Measurements from ENCODE around the gene FRMD1. TPM values are rescaled to one million over a fixed set of nuclear protein-coding genes. Genes with fewer than 3 reads are reported as not detected.

The FRMD1 gene
- total RNA-seq, result not detected

DNA sequence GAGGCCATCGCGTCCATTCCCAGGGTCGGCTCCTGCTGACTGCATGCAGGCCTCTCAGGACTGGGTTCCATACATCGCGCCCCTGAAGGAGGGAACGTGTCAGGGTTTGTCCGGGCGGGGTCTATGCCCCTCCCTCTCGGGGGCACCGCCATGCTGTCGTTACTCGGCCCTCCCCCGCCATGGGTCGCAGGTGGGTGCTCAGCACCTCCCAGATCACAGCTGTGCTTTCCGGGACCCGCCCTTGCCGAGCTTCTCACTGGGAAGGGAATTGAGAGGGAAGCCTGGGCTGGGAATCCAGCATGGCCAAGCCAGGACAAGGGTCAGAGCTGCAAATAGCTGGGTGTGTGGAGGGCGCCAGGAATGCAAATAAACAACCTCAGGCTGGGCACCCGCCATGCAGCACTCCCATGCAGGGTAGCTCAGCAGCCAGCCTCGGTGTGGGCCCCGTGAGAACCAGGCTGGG, at the start of gene FRMD1:
Gene FRMD1 (minus strand): TSS at position 270 of the 463 bp plus-strand sequence. CDS start 118 bp downstream, at position 152.
- POLR2A ChIA-PET, result no interaction called here
- CTCF ChIA-PET, result interaction anchor here (0.7 kb wide), 1 partner anchor 60 kb away, joined by 4 read pairs; no protein-coding TSS in a partner anchor
- Mint-ChIP-seq H3K4me3 (no peak within 1 kb of the TSS), H3K4me1 (no peaks in the 10 kb centered on the region), H3K36me3 (ENCODE audit: low read depth) (no peaks in the 10 kb centered on the region), H3K9me3 (no peaks in the 10 kb centered on the region), H3K27me3 (no peaks in the 10 kb centered on the region), H3K27ac (no peak within 1 kb of the TSS)
- DNase-seq, result no peak

DNA sequence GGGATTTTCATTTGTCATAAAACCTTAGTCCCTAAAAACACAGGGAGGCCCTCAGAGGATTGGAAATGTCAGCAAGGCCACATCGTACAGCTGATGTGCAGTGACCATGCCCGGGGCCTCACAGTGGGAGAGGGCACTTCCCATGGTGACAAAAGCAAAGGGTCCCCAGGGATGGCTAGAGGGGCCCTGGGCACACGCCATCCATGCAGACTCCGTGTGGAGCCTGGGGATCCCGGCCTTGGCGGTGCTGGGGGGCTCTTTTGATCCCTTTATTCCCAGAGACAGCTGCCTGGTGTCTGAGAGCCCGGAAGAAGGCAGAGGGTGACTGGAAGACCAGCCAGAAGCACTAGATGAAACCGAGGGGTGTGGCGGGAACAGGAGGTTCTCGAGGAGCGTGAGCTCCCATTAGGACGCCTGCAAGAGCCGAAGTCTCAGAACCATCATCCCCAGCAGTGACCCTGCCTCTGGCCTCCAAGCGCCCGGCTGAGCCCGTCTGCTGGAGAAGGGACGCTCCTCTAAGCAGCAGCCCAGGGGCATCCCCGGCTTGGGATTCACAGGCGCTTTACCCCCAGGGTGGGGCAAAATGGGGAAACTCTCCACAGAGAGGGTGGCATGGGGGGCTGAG, 49.1 kb upstream of the FRMD1 start:
- H3K9me3 Mint-ChIP-seq, result peaks cover under 1% of the 10 kb centered on the region
- no peak overlapping the region for H3K4me3 Mint-ChIP-seq
- CTCF ChIA-PET, result no interaction called here
- DNase-seq, result no peak
- no peaks in the 10 kb centered on the region for H3K4me1 Mint-ChIP-seq
- POLR2A ChIA-PET, result no interaction called here
- H3K27ac Mint-ChIP-seq, result no peak overlapping the region
- H3K27me3 Mint-ChIP-seq, result peaks cover under 1% of the 10 kb centered on the region
- no peaks in the 10 kb centered on the region for H3K36me3 Mint-ChIP-seq (ENCODE audit: low read depth)

DNA sequence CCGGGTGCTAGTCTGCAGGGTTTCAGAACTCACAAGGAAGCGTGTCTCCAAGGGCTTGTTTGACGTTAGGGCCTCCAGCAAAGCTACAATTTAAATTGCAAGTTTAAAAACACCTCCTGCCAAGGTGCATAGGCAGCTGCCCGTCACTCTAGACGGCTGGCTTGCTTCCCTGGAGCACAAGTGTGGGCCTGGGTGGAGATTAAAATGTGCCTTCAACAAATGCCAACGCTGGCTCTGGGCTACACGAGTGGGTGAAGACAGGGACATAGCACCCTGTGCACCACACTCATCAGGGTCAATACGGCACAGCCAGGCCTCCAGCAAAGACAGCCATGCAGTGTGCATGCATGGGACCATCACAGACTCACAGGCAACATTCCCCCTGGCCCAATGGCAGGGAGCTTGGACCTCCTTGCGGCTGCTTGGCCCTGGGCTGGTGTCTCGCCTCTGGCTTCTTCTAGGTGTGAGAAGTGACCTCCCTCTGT, 48.4 kb upstream of the FRMD1 start:
- Mint-ChIP-seq H3K36me3 (ENCODE audit: low read depth) (no peaks in the 10 kb centered on the region), H3K4me1 (no peaks in the 10 kb centered on the region), H3K9me3 (peaks cover 5% of the 10 kb centered on the region), H3K27me3 (no peaks in the 10 kb centered on the region), H3K27ac (no peak overlapping the region), H3K4me3 (no peak overlapping the region)
- ChIA-PET CTCF (no interaction called here), POLR2A (no interaction called here)
- no peak for DNase-seq

DNA sequence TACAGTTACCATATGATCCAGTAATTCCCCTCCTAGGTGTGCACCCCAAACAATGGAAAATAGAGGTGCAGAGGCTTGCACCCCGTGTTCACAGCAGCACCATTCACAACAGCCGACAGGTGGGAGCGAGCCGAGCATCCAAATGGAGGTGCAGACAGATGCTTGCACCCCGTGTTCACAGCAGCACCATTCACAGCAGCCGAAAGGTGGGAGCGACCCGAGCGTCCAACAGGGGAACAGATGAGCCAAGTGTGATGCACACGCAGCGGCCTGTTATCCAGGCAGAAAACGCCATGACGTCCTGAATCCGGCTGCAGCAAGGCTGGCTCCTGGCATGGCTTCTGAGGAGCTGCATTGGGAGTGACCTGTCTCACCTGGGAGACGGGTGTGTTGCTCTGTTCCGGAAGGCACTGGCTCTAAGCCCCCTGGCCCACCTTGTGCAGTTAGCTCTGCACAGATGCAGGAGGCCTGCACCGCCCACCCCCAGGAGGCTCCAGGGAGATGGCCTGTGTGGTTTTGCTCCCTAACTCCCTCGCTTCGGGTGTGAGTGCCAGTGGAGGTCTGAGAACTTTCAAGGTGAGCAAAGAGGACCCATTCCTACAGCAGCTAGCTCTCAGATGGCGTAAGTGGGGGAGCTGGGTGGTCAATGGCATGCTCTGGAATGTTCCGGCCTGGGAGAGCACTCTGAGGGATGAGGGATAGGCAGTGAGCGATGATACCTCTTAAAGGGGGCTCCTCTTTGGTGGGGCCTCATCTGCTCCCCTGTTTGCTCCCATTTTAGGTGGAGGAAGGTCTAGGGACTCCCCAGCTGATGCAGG, 47.8 kb upstream of the FRMD1 start:
- Mint-ChIP-seq H3K27me3 (no peaks in the 10 kb centered on the region), H3K36me3 (ENCODE audit: low read depth) (no peaks in the 10 kb centered on the region), H3K9me3 (peaks cover 5% of the 10 kb centered on the region), H3K27ac (no peak overlapping the region), H3K4me1 (no peaks in the 10 kb centered on the region), H3K4me3 (no peak overlapping the region)
- ChIA-PET POLR2A (no interaction called here), CTCF (no interaction called here)
- no peak for DNase-seq

DNA sequence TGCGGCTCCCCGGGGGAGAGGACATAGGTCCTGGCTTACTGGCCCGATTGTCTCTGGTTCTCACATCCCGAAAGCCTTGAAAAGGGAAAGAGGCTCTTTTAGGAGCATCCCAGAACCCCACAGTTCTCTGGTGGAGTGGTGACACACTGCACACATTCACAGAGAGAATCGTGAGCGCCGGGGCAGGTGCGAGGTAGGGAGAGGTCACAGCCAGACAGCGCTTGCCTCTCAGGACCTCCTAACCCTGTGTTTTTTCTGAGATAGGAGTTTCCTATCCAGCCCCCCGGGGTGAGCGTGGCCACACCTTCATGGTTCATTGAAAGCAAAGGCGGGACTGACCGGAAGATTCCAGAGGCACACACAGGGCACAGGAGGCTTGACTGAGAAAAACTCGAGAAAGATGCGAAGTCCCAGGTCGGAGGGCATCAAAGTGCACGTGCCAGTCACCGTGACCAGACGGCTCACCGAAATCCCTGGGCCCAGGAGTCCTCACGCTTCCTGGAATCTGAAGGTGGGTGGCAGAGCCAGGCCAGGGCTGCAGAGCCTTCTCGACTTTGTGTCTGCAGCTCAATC, 46.5 kb upstream of the FRMD1 start:
- no peak for DNase-seq
- ChIA-PET CTCF (no interaction called here), POLR2A (no interaction called here)
- H3K9me3 Mint-ChIP-seq, result peaks cover 5% of the 10 kb centered on the region
- H3K27ac Mint-ChIP-seq, result no peak overlapping the region
- H3K4me3 Mint-ChIP-seq, result no peak overlapping the region
- no peaks in the 10 kb centered on the region for H3K36me3 Mint-ChIP-seq (ENCODE audit: low read depth)
- no peaks in the 10 kb centered on the region for H3K4me1 Mint-ChIP-seq
- H3K27me3 Mint-ChIP-seq, result no peaks in the 10 kb centered on the region

DNA sequence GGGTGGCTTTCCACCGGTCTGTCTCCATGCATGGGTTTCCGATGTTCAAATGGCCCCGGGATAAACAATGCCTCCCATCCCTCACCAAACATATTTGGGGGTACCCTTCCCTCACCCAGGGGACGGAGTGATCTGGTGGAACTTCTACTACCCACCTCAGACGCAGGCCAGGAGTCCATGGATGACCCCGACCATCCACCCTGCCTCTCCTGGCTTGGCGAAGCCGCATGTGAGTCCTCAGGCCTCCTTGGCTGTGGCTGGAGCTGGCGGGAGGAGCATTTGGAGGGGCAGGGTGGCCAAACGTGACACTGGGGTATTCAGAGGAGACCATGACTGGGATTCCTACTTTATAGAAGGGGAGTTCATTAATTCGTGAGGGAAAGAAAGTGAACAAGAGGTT, 45.9 kb upstream of the FRMD1 start:
- no peak overlapping the region for H3K27ac Mint-ChIP-seq
- no peak overlapping the region for H3K4me3 Mint-ChIP-seq
- no peaks in the 10 kb centered on the region for H3K36me3 Mint-ChIP-seq (ENCODE audit: low read depth)
- no peak for DNase-seq
- peaks cover 5% of the 10 kb centered on the region for H3K9me3 Mint-ChIP-seq
- CTCF ChIA-PET, result no interaction called here
- H3K4me1 Mint-ChIP-seq, result no peaks in the 10 kb centered on the region
- POLR2A ChIA-PET, result interaction anchor here (0.7 kb wide), 1 partner anchor 426 kb away, joined by 7 read pairs; no protein-coding TSS in a partner anchor
- H3K27me3 Mint-ChIP-seq, result no peaks in the 10 kb centered on the region

DNA sequence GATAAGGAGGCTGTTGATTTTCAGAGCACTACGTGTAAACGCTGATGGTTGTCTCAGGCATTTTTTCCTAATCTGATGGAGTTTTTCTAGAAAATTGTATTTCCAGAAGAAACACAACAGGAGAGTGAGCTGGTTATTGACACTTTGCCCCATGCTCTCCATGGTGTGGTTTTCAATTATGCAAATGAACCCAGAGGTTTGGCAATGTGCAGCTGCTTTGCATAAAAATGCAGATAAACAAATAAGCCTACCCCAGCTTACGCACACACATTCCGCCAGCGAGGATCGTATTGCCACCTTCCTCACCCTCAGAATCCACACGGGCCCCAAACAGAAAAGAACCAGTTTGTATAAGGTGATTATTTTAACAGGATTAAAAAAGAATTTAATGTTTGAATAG, 45.1 kb upstream of the FRMD1 start:
- POLR2A ChIA-PET, result no interaction called here
- H3K27me3 Mint-ChIP-seq, result no peaks in the 10 kb centered on the region
- no peak overlapping the region for H3K4me3 Mint-ChIP-seq
- no peaks in the 10 kb centered on the region for H3K4me1 Mint-ChIP-seq
- peaks cover 5% of the 10 kb centered on the region for H3K9me3 Mint-ChIP-seq
- no peak for DNase-seq
- CTCF ChIA-PET, result no interaction called here
- no peaks in the 10 kb centered on the region for H3K36me3 Mint-ChIP-seq (ENCODE audit: low read depth)
- no peak overlapping the region for H3K27ac Mint-ChIP-seq

DNA sequence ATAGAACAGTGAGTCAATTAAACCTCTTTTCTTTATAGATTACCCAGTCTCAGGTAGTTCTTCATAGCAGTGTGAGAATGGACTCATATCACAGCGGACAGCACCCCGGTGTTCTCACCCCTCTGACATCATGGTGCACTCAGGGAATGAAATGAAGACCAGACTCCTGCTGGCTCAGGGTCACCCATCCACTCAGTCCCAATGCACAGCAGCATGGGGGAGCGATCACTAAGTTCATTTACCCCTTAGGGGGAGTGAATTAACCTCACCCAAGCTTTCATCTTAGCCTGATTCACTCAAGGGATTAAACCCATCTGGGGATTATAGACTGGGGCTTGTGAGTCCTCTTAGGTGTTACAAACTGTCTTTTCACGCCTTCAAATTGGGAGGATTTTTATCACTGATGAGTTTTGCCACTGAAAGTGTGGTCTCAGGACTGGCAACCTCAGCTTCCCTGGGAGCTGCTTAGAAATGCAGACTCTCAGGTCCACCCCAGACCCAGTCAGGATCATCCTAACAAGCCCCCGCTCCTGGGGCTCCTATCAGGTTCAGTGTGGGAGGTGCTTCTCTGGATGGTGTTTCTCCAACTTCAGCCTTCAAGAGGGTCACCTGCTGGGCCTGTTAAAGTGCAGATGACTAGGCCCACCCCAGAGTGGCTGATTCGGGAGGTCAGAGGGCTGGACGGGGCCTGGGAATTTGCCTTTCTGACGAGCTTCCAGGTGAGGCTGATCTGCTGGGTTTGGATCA, 44.3 kb upstream of the FRMD1 start:
- CTCF ChIA-PET, result no interaction called here
- H3K27me3 Mint-ChIP-seq, result no peaks in the 10 kb centered on the region

DNA sequence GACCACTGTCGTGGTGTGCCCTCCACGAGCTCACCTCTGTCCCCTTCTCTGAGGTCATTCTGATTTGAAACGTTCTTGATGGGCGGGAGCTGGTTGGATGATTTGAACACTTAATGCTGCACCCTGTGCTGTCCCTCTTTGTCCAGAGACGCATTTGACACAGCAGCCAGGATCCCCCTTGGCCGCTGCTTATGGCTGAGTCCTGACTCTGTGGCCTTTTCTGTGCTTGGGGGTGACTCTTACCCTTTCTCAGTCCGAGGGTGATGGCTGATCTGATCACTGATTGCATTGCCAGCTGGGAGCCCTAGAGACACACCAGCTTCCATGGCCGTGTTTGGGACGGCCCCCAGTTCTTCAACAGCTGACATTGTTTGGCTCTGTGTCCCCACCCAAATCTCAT, 43.5 kb upstream of the FRMD1 start:
- Mint-ChIP-seq H3K27me3 (no peaks in the 10 kb centered on the region), H3K36me3 (ENCODE audit: low read depth) (no peaks in the 10 kb centered on the region), H3K4me3 (no peak overlapping the region), H3K27ac (no peak overlapping the region), H3K9me3 (peaks cover 5% of the 10 kb centered on the region), H3K4me1 (no peaks in the 10 kb centered on the region)
- ChIA-PET POLR2A (no interaction called here), CTCF (no interaction called here)
- DNase-seq, result no peak

More for the DNA sequence above, 44.3 kb upstream of the FRMD1 start:
- Mint-ChIP-seq H3K27ac (no peak overlapping the region), H3K9me3 (peaks cover 5% of the 10 kb centered on the region), H3K36me3 (ENCODE audit: low read depth) (no peaks in the 10 kb centered on the region), H3K4me3 (no peak overlapping the region), H3K4me1 (no peaks in the 10 kb centered on the region)
- no peak for DNase-seq
- POLR2A ChIA-PET, result no interaction called here

DNA sequence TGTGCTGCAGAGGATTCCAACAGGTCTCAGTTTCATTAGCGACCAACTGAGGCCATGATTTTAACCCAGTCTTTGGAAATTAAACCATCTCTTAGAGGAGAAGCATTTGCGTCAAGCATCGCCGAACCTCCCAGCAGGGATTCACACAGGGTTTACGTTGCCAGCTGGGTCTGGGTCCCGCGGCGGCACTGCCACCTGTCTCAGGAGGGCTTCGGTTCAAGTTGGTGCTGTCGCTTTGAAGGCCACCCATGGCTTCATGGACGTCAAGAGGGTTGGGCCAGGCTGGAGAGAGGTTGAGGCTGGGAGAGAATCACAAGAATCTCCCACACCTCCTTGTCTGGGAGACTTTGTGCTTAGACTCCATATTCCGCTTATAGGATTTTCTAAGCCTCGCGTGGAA, 43.0 kb upstream of the FRMD1 start:
- DNase-seq, result no peak
- ChIA-PET POLR2A (no interaction called here), CTCF (interaction anchor here (0.7 kb wide), 1 partner anchor 67 kb away, joined by 4 read pairs; no protein-coding TSS in a partner anchor)
- H3K4me3 Mint-ChIP-seq, result no peak overlapping the region
- no peak overlapping the region for H3K27ac Mint-ChIP-seq
- H3K27me3 Mint-ChIP-seq, result no peaks in the 10 kb centered on the region
- H3K36me3 Mint-ChIP-seq (ENCODE audit: low read depth), result no peaks in the 10 kb centered on the region
- no peaks in the 10 kb centered on the region for H3K4me1 Mint-ChIP-seq
- peaks cover 5% of the 10 kb centered on the region for H3K9me3 Mint-ChIP-seq

DNA sequence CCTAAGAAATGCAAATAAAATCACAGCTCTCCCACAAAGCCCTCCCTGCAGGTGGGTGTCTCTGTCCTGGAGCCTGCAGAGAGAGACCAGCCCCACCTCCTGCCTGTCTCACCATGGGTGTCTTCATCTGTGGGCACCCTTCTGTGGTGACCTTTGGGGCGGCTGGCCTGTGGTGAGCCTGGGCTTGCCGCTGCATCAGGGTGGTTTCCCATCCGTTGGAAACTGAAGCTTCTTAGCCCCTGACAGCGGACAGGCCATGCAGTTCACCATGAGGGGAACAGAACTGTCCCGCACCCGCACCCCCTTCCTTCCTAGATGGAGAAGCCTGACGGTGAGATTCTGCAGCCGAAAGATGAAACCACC, 42.3 kb upstream of the FRMD1 start:
- no peaks in the 10 kb centered on the region for H3K4me1 Mint-ChIP-seq

DNA sequence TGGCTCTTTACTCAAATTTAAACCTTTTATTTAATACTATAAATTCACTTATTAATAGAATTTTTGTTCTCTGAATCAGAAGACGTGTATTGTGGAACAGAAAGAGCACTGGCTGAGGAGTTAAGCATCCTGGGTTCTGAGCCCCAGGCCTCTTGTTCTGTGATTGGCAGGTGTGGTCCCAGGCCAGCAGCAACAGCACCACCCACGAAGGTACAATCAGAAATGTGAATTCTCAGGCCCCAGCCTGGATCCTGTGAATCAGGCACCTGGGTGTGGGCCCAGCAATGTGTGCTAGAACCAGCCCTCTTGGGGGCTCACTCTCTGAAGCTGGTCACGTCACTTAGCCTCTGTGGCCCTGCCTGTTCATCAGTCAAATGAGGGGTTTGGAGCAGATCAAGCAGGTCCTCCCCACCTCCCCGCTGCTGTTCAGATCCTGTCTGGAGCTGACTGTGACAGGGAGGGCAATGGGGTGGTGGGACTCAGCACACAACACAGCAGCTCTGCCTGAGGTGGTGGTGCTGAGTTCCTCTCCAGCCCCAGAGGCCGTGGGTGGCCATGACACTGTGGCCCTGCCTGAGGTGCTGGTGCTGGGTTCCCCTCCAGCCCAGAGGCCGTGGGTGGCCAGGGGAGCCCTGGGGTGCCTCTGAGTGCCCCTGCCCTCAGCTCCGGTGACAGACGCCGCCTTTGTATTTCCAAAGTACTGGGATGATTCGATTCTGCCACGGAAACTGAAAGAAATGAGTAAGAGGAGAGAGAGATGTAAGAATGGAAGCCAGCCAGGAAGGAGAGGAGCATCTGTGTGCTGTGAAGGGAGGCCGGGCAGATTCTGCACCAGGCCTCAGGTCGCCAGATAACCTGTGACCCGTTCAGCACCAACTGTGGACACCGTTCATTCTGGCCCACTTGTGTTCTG, 41.6 kb upstream of the FRMD1 start:
- Mint-ChIP-seq H3K27me3 (no peaks in the 10 kb centered on the region), H3K4me3 (no peak overlapping the region), H3K9me3 (peaks cover 5% of the 10 kb centered on the region), H3K36me3 (ENCODE audit: low read depth) (no peaks in the 10 kb centered on the region), H3K4me1 (no peaks in the 10 kb centered on the region), H3K27ac (no peak overlapping the region)
- DNase-seq, result no peak
- ChIA-PET CTCF (no interaction called here), POLR2A (no interaction called here)

More for the DNA sequence above, 42.3 kb upstream of the FRMD1 start:
- Mint-ChIP-seq H3K27me3 (no peaks in the 10 kb centered on the region), H3K36me3 (ENCODE audit: low read depth) (no peaks in the 10 kb centered on the region), H3K27ac (no peak overlapping the region), H3K9me3 (peaks cover 5% of the 10 kb centered on the region), H3K4me3 (no peak overlapping the region)
- POLR2A ChIA-PET, result no interaction called here
- CTCF ChIA-PET, result interaction anchor here (0.7 kb wide), 1 partner anchor 68 kb away, joined by 4 read pairs; no protein-coding TSS in a partner anchor
- no peak for DNase-seq
